ENCODE results near the gene C9orf78. TPM values are rescaled to one million over a fixed set of nuclear protein-coding genes. Genes with fewer than 3 reads are reported as not detected.

C9orf78 gene
- total and polyA plus RNA-seq, 9 of the 15 experiments (the other 6 are each of a cell fraction or from before 2014, with no cell fraction given): 94.6 to 266 (median 202) TPM

DNA sequence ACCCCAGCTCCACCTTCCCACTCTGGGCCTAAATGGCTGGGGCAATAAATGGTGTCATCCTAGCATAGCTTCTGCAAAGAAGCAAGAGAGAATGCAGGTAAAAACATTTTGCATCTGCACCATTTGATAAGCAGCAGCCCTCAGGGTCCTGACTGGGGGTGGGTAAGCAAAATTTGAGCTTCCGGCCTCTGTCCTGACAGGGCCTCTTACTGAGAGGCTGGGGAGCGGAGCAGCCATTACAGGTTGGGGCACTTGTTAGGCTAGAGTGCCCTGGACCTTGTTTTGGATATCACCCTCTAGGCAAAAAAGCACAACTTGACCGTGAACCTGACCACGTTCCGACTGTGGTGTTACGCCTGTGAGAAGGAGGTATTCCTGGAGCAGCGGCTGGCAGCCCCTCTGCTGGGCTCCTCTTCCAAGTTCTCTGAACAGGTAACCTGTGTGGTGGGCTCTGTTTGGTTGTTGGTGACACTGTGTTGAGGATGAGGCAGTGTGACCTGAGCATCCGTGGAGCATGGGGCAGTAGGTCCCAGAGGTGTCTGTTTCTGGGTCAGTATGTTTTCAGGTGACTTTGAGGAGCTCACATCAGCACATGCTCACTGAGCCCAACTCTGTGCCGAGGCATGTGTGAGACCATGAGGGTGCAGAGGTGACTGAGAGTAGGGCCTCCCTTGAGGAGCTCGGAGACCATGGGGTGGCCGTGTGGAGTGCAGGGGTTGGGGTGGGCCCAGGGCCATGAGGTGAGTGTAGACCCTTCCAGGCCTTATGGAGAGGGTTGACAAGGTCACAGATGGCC is 23.3 kb upstream of the C9orf78 start (continued):
- TF ChIP-seq, protein P1, sequence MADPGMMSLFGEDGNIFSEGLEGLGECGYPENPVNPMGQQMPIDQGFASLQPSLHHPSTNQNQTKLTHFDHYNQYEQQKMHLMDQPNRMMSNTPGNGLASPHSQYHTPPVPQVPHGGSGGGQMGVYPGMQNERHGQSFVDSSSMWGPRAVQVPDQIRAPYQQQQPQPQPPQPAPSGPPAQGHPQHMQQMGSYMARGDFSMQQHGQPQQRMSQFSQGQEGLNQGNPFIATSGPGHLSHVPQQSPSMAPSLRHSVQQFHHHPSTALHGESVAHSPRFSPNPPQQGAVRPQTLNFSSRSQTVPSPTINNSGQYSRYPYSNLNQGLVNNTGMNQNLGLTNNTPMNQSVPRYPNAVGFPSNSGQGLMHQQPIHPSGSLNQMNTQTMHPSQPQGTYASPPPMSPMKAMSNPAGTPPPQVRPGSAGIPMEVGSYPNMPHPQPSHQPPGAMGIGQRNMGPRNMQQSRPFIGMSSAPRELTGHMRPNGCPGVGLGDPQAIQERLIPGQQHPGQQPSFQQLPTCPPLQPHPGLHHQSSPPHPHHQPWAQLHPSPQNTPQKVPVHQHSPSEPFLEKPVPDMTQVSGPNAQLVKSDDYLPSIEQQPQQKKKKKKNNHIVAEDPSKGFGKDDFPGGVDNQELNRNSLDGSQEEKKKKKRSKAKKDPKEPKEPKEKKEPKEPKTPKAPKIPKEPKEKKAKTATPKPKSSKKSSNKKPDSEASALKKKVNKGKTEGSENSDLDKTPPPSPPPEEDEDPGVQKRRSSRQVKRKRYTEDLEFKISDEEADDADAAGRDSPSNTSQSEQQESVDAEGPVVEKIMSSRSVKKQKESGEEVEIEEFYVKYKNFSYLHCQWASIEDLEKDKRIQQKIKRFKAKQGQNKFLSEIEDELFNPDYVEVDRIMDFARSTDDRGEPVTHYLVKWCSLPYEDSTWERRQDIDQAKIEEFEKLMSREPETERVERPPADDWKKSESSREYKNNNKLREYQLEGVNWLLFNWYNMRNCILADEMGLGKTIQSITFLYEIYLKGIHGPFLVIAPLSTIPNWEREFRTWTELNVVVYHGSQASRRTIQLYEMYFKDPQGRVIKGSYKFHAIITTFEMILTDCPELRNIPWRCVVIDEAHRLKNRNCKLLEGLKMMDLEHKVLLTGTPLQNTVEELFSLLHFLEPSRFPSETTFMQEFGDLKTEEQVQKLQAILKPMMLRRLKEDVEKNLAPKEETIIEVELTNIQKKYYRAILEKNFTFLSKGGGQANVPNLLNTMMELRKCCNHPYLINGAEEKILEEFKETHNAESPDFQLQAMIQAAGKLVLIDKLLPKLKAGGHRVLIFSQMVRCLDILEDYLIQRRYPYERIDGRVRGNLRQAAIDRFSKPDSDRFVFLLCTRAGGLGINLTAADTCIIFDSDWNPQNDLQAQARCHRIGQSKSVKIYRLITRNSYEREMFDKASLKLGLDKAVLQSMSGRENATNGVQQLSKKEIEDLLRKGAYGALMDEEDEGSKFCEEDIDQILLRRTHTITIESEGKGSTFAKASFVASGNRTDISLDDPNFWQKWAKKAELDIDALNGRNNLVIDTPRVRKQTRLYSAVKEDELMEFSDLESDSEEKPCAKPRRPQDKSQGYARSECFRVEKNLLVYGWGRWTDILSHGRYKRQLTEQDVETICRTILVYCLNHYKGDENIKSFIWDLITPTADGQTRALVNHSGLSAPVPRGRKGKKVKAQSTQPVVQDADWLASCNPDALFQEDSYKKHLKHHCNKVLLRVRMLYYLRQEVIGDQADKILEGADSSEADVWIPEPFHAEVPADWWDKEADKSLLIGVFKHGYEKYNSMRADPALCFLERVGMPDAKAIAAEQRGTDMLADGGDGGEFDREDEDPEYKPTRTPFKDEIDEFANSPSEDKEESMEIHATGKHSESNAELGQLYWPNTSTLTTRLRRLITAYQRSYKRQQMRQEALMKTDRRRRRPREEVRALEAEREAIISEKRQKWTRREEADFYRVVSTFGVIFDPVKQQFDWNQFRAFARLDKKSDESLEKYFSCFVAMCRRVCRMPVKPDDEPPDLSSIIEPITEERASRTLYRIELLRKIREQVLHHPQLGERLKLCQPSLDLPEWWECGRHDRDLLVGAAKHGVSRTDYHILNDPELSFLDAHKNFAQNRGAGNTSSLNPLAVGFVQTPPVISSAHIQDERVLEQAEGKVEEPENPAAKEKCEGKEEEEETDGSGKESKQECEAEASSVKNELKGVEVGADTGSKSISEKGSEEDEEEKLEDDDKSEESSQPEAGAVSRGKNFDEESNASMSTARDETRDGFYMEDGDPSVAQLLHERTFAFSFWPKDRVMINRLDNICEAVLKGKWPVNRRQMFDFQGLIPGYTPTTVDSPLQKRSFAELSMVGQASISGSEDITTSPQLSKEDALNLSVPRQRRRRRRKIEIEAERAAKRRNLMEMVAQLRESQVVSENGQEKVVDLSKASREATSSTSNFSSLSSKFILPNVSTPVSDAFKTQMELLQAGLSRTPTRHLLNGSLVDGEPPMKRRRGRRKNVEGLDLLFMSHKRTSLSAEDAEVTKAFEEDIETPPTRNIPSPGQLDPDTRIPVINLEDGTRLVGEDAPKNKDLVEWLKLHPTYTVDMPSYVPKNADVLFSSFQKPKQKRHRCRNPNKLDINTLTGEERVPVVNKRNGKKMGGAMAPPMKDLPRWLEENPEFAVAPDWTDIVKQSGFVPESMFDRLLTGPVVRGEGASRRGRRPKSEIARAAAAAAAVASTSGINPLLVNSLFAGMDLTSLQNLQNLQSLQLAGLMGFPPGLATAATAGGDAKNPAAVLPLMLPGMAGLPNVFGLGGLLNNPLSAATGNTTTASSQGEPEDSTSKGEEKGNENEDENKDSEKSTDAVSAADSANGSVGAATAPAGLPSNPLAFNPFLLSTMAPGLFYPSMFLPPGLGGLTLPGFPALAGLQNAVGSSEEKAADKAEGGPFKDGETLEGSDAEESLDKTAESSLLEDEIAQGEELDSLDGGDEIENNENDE (IDR thresholded peaks at IDR 0.05; ENCODE audit: low read depth, low read length): no peak
- no peak for TF ChIP-seq HDAC1 (IDR thresholded peaks at IDR 0.05)
- no peak for TF ChIP-seq ZFP1 (CRISPR knock-in tag; IDR thresholded peaks at IDR 0.05)
- no peak for TF ChIP-seq U2AF1 (optimal IDR thresholded peaks at IDR 0.05; ENCODE audit: low read depth, low read length)
- TF ChIP-seq CTBP1 (IDR thresholded peaks at IDR 0.05; ENCODE audit: borderline replicate concordance): no peak
- TF ChIP-seq POLR2H (tag; IDR thresholded peaks at IDR 0.05; ENCODE audit: low read depth): no peak
- TF ChIP-seq HOMEZ (CRISPR knock-in tag; IDR thresholded peaks at IDR 0.05): 0 out of 2 replicates have a peak, but pooled peaks have one; percentile 53
- TF ChIP-seq KDM2B (CRISPR knock-in tag; IDR thresholded peaks at IDR 0.05): no peak
- no peak for TF ChIP-seq RCOR1 (IDR thresholded peaks at IDR 0.05; ENCODE audit: borderline replicate concordance in 1 of 2, low read depth in 2 of 2, low read length in 2 of 2)
- TF ChIP-seq NR4A1 (CRISPR knock-in tag; IDR thresholded peaks at IDR 0.05): no peak
- no peak for TF ChIP-seq NR4A1 (tag; IDR thresholded peaks at IDR 0.05)
- TF ChIP-seq NKRF (IDR thresholded peaks at IDR 0.05; ENCODE audit: borderline replicate concordance): peak; percentile 51; the same call in 1 of the 2 replicates
